ENCODE results near the gene MYEF2. TPM values are rescaled to one million over a fixed set of nuclear protein-coding genes. Genes with fewer than 3 reads are reported as not detected.

MYEF2 gene
- total and polyA plus RNA-seq, 2 of the 13 experiments (the other 11 are each of a cell fraction or from before 2014, with no cell fraction given), result 10.3 to 10.5 TPM

GRCh38 chr15:48153526-48153925 lies 24.6 kb downstream of the MYEF2 start:
- POLR2A ChIA-PET, result no interaction called here
- intact Hi-C loops (cut with micrococcal nuclease; ENCODE audit: unreplicated experiment), result no loop called here
- DNase-seq (ENCODE audit: low spot score), result no peak
- Histone ChIP-seq H3K9me3 (ENCODE audit: low read length) (no peaks in the 10 kb centered on the region), H3K4me1 (ENCODE audit: insufficient read depth, low read length) (0 out of 2 replicates have a peak, but pooled peaks cover 8% of the 10 kb centered on the region), H2AFZ (ENCODE audit: low read length) (no peak overlapping the region), H3K79me2 (ENCODE audit: insufficient read depth, low read length) (no peaks in the 10 kb centered on the region), H3K4me3 (replicated peaks in 1 of 3; ENCODE audit: insufficient read depth in 1 of 3, low read depth in 2 of 3, low read length in 3 of 3) (no peak overlapping the region), H3K27me3 (ENCODE audit: control insufficient read depth in 1 of 2, insufficient read depth in 2 of 2, low read length in 2 of 2) (no peaks in the 10 kb centered on the region), H3K4me2 (ENCODE audit: low read depth, low read length) (no peak overlapping the region), H3K9ac (ENCODE audit: insufficient read depth, low read depth, low read length) (no peak overlapping the region), H3K36me3 (replicated peaks in 1 of 2; ENCODE audit: control insufficient read depth in 1 of 2, insufficient read depth in 2 of 2, low read length in 2 of 2) (no peaks in the 10 kb centered on the region), H3K27ac (ENCODE audit: extremely low read length, insufficient read depth, low read length) (no peak overlapping the region), H4K20me1 (ENCODE audit: insufficient read depth, low read length) (no peaks in the 10 kb centered on the region)
- FAIRE-seq, result no peak
- ATAC-seq, result no peak
- 42% methylated on average over 2 of the region's 2 CpGs for WGBS (ENCODE audit: low lambda C conversion rate)
- BruUV-seq (replicated peaks), result no TSS peak
- CTCF ChIA-PET (ENCODE audit: low intra/inter-chr PET ratio, low total read pairs), result no interaction called here
- in situ Hi-C loops (cut with HindIII; ENCODE audit: extremely low pct_ligation_motif_present, low pct_unique_long_range_greater_than_20kb), result no loop called here
- TF ChIP-seq ZNF563 (CRISPR knock-in tag; IDR thresholded peaks at IDR 0.05) (no peak), RERE (CRISPR knock-in tag; IDR thresholded peaks at IDR 0.05; ENCODE audit: low read depth) (no peak), MTA3 (CRISPR knock-in tag; IDR thresholded peaks at IDR 0.05) (no peak), TCF7L2 (IDR thresholded peaks at IDR 0.05; ENCODE audit: low read depth, low read length) (no peak), CSRNP2 (CRISPR knock-in tag; conservative IDR thresholded peaks at IDR 0.05; ENCODE audit: low read depth) (no peak), ZNF225 (CRISPR knock-in tag; IDR thresholded peaks at IDR 0.05) (no peak), NRL (CRISPR knock-in tag; IDR thresholded peaks at IDR 0.05; ENCODE audit: borderline replicate concordance) (no peak), ZFP36L2 (CRISPR knock-in tag; IDR thresholded peaks at IDR 0.05) (no peak), ZNF354B (CRISPR knock-in tag; IDR thresholded peaks at IDR 0.05) (no peak), MXI1 (IDR thresholded peaks at IDR 0.05; ENCODE audit: borderline replicate concordance, low read depth, low read length) (no peak), TRAFD1 (CRISPR knock-in tag; IDR thresholded peaks at IDR 0.05; ENCODE audit: borderline replicate concordance) (no peak), ZNF768 (CRISPR knock-in tag; IDR thresholded peaks at IDR 0.05) (no peak), KLF13 (CRISPR knock-in tag; IDR thresholded peaks at IDR 0.05) (no peak), BCL3 (CRISPR knock-in tag; IDR thresholded peaks at IDR 0.05) (no peak), TP53 (CRISPR knock-in tag; conservative IDR thresholded peaks at IDR 0.05) (no peak)
